IPS-15b (cell line): ENCODE data around the gene RANBP6.
"Not testable (repeated sequence)": the region's sequence is repeated elsewhere in the genome, so short reads cannot be mapped to it uniquely, and the experiment has no call there.

Experiments used
- H3K27me3 ChIP-seq: one replicate; pipeline ENCODE4 v1.6.1; 2013; ENCODE audit warnings: low read length; ENCODE audit not compliant: control insufficient read depth, insufficient read depth
- H3K36me3 ChIP-seq: one replicate; pipeline ENCODE4 v1.6.1; 2013; ENCODE audit warnings: low read length; ENCODE audit not compliant: control insufficient read depth, insufficient read depth
- H3K4me1 ChIP-seq: one replicate; pipeline ENCODE4 v1.6.1; 2013; ENCODE audit warnings: mild to moderate bottlenecking, low read length; ENCODE audit not compliant: control insufficient read depth, insufficient read depth
- H3K4me3 ChIP-seq: one replicate; pipeline ENCODE4 v1.5.1; 2013; ENCODE audit warnings: low read depth, low read length
- H3K9ac ChIP-seq: one replicate; pipeline ENCODE4 v1.6.1; 2013; ENCODE audit warnings: low read depth, mild to moderate bottlenecking, low read length
- H3K9me3 ChIP-seq: one replicate; pipeline ENCODE4 v1.6.1; 2013; ENCODE audit warnings: mild to moderate bottlenecking, low read length; ENCODE audit not compliant: control insufficient read depth, insufficient read depth

The RANBP6 gene

DNA sequence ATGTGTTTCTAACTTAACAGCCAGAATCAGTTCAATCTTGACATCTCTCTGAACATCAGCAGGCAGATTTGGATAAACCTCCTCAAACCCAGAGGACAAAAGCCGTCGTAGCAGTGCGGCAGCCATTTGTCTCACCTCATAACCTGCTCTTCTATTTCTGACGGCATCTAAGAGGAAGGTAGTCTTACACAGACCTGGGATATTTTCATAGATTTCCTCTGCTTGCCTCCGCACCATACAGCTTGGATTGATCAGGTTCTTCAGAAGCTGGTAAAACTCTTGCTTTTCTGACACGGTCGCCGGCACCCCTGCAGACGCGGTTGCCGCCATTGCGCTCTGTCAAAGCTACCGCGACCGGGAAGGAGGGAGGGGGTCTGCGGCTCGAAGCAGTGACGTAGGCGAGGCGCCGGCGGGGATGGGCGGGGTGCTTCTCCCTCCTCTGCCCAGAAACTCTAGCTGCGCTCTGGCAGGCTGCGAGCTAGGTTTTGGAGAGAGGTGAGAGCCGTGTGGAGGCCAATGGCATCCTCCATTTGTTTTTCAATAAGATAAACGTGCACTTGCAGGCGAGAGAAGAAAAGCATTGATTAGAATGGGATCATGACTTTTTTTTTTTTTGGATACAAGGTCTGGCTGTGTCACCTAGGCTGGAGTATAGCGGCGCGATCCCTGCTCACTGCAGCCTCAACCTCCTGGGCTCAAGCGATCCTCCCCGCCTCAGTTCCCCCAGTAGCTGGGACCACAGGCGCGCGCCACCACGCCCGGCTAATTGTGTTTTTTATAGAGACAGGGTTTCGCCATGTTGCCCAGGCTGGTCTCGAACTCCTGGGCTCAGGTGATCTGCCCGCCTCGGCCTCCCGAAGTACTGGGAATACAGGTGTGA lies at the start of gene RANBP6:
Gene RANBP6, minus strand, starts transcription at position 347 of the 880 bp plus-strand sequence. Its CDS starts 17 bp downstream, at position 330.
- Histone ChIP-seq H3K9ac (peak within 1 kb of the TSS; percentile 42), H3K36me3 (peaks cover 3% of the 10 kb centered on the region), H3K27me3 (no peaks in the 10 kb centered on the region), H3K9me3 (no peaks in the 10 kb centered on the region), H3K4me1 (peaks cover 10% of the 10 kb centered on the region), H3K4me3 (peak within 1 kb of the TSS; percentile 75)

DNA sequence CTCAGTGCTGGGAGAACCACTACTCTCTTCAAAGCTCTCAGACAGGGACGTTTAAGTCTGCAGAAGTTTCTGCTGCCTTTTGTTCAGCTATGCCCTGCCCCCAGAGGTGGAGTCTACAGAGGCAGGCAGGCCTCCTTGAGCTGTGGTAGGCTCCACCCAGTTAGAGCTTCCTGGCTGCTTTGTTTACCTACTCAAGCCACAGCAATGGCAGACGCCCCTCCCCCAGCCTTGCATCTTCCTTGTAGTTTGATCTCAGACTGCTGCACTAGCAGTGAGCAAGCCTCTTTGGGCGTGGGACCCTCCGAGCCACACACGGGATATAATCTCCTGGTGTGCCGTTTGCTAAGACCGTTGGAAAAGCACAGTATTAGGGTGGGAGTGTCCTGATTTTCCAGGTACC lies 47.7 kb upstream of the RANBP6 start:
- H3K36me3 ChIP-seq, H3K9ac ChIP-seq, H3K27me3 ChIP-seq, H3K4me1 ChIP-seq, H3K9me3 ChIP-seq, H3K4me3 ChIP-seq: not testable (repeated sequence)

GRCh38 chr9:6055666-6056065 lies 40.2 kb upstream of the RANBP6 start:
- Histone ChIP-seq H3K27me3 (no peaks in the 10 kb centered on the region), H3K9me3 (no peaks in the 10 kb centered on the region), H3K36me3 (no peaks in the 10 kb centered on the region), H3K4me3 (no peak overlapping the region), H3K9ac (no peak overlapping the region), H3K4me1 (peaks cover 4% of the 10 kb centered on the region)

DNA sequence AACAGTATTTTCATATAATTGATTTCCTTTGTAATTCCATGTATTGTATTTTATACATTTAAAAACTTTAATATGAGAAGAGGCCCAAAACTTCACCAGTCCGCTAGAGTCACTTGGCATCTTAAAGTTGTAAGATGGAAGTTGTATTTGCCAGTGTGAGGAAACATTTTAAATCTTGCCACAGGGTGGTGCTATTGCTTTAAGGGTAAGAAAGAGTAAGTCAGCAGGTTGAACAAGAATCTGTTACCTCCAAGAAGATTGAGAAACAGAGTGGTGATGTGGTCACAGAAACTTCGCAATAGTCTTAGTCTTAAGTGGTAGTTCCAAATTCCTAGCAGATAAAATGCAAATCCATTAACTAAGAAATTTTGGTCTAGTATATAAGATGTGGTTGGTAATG lies 39.8 kb upstream of the RANBP6 start:
- Histone ChIP-seq H3K9me3 (no peaks in the 10 kb centered on the region), H3K36me3 (no peaks in the 10 kb centered on the region), H3K9ac (no peak overlapping the region), H3K4me3 (no peak overlapping the region), H3K4me1 (peaks cover 4% of the 10 kb centered on the region), H3K27me3 (no peaks in the 10 kb centered on the region)

GRCh38 chr9:6054280-6055099 lies 39.1 kb upstream of the RANBP6 start:
- no peak overlapping the region for H3K9ac ChIP-seq
- H3K36me3 ChIP-seq, result no peaks in the 10 kb centered on the region
- H3K4me1 ChIP-seq, result peaks cover 4% of the 10 kb centered on the region
- no peaks in the 10 kb centered on the region for H3K9me3 ChIP-seq
- H3K27me3 ChIP-seq, result no peaks in the 10 kb centered on the region
- H3K4me3 ChIP-seq, result no peak overlapping the region

GRCh38 chr9:6052293-6052919 lies 37.0 kb upstream of the RANBP6 start:
- Histone ChIP-seq H3K4me3 (no peak overlapping the region), H3K36me3 (no peaks in the 10 kb centered on the region), H3K27me3 (no peaks in the 10 kb centered on the region), H3K4me1 (peaks cover 4% of the 10 kb centered on the region), H3K9me3 (no peaks in the 10 kb centered on the region), H3K9ac (no peak overlapping the region)

DNA sequence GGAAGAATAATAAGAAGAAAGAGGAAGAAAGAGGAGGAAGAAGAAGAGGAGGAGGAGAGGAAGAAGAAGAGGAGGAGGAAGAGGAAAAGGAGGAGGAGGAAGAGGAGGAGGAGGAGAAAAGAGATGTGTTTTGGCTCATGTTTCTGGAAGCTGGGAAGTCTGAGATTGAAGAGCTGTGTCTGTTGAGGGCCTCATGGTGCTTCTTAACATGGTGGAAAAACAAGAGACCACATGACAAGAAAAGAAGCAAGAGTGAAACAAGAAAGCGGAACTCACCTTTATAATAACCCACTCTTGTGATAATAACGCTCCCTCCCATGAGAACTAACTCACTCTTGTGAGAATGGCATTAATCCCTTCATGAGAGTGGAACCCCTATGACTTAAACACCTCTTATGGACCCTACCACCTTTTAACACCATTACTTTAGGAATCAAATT lies 36.1 kb upstream of the RANBP6 start:
- Histone ChIP-seq H3K4me1 (peaks cover 4% of the 10 kb centered on the region), H3K9ac (no peak overlapping the region), H3K36me3 (no peaks in the 10 kb centered on the region), H3K4me3 (no peak overlapping the region), H3K9me3 (no peaks in the 10 kb centered on the region), H3K27me3 (no peaks in the 10 kb centered on the region)

GRCh38 chr9:6049798-6050197 lies 34.4 kb upstream of the RANBP6 start:
- Histone ChIP-seq H3K4me3 (no peak overlapping the region), H3K36me3 (no peaks in the 10 kb centered on the region), H3K9ac (no peak overlapping the region), H3K9me3 (no peaks in the 10 kb centered on the region), H3K27me3 (no peaks in the 10 kb centered on the region), H3K4me1 (peaks cover 4% of the 10 kb centered on the region)

- no peak overlapping the region for H3K4me3 ChIP-seq
- no peaks in the 10 kb centered on the region for H3K36me3 ChIP-seq
- H3K27me3 ChIP-seq, result no peaks in the 10 kb centered on the region
- no peak overlapping the region for H3K9ac ChIP-seq
- peaks cover 2% of the 10 kb centered on the region for H3K4me1 ChIP-seq
- no peaks in the 10 kb centered on the region for H3K9me3 ChIP-seq
Measured at GRCh38 chr9:6048039-6048438, 32.6 kb upstream of the RANBP6 start.

GRCh38 chr9:6047020-6047419 lies 31.6 kb upstream of the RANBP6 start:
- Histone ChIP-seq H3K4me3 (no peak overlapping the region), H3K36me3 (no peaks in the 10 kb centered on the region), H3K9ac (no peak overlapping the region), H3K4me1 (no peaks in the 10 kb centered on the region), H3K9me3 (no peaks in the 10 kb centered on the region), H3K27me3 (no peaks in the 10 kb centered on the region)

DNA sequence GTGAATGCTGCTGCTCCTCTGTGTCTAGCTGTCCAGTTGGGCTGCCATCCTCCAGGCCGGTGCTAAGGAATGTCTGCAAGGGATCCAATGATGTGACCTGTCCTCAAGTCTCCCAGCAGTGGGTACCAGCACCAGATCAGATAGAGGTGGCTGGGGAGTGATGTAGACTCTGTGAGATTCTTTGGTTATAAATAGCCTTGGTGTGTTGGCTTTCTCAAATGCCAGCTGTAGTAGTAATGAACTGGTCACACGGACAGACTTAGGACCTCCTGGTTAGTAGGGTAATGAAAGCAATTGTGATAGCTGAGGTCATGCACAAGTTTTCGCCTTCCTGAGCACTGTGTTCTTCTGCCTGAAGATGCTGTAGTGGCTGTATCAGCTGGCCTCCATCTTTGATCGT lies 29.9 kb upstream of the RANBP6 start:
- no peak overlapping the region for H3K9ac ChIP-seq
- H3K4me1 ChIP-seq, result no peaks in the 10 kb centered on the region
- H3K9me3 ChIP-seq, result no peaks in the 10 kb centered on the region
- no peaks in the 10 kb centered on the region for H3K36me3 ChIP-seq
- no peak overlapping the region for H3K4me3 ChIP-seq
- no peaks in the 10 kb centered on the region for H3K27me3 ChIP-seq
